Hematopoietic multipotent progenitor cell (in vitro differentiated cells): ENCODE measurements around the gene MAP1LC3A. TPM values are rescaled to one million over a fixed set of nuclear protein-coding genes. Genes with fewer than 3 reads are reported as not detected.

Experiments
- DNase-seq, 3 donors: peaks; one replicate each; pipeline ENCODE4 v3.0.0-alpha.2; 2011 to 2015; ENCODE audit warnings: low read depth in 2 of 3, low spot score in 2 of 3
- total RNA-seq: library from RNA; depleted of rRNA; stranded (reverse); fragments of >200 nt; gene quantifications from one replicate; pipeline ENCODE4 v1.2.3, GENCODE V29; 2012

The MAP1LC3A gene
- total RNA-seq, 1 donor = 5.1 TPM

- DNase-seq = no peak
Observed at GRCh38 chr20:34528921-34529297, 29.6 kb upstream of the MAP1LC3A start.

GRCh38 chr20:34529742-34530141 is 28.8 kb upstream of the MAP1LC3A start:
- no peak for DNase-seq

- no peak for DNase-seq
Observed at GRCh38 chr20:34530342-34530741, 28.2 kb upstream of the MAP1LC3A start.

GRCh38 chr20:34531608-34532265 is 26.8 kb upstream of the MAP1LC3A start:
- no peak for DNase-seq

- no peak for DNase-seq
Observed at GRCh38 chr20:34532320-34532719, 26.2 kb upstream of the MAP1LC3A start.

- DNase-seq = no peak
Observed at GRCh38 chr20:34532756-34533155, 25.8 kb upstream of the MAP1LC3A start.

GRCh38 chr20:34534391-34535165 is 23.9 kb upstream of the MAP1LC3A start:
- no peak for DNase-seq

GRCh38 chr20:34535301-34535840 is 23.1 kb upstream of the MAP1LC3A start:
- DNase-seq = no peak

- DNase-seq = no peak
Observed at GRCh38 chr20:34535857-34536256, 22.7 kb upstream of the MAP1LC3A start.

GRCh38 chr20:34536798-34537394 is 21.6 kb upstream of the MAP1LC3A start:
- DNase-seq = peak in 1 of 3 donors; percentile 52

GRCh38 chr20:34537651-34538050 is 20.9 kb upstream of the MAP1LC3A start:
- DNase-seq = no peak

GRCh38 chr20:34538671-34539123 is 19.8 kb upstream of the MAP1LC3A start:
- peak in 2 of 3 donors; percentile 47 to 58 for DNase-seq

GRCh38 chr20:34539756-34540155 is 18.8 kb upstream of the MAP1LC3A start:
- DNase-seq = no peak

GRCh38 chr20:34540596-34541263 is 17.8 kb upstream of the MAP1LC3A start:
- no peak for DNase-seq

GRCh38 chr20:34541264-34541901 is 17.1 kb upstream of the MAP1LC3A start:
- no peak for DNase-seq

- DNase-seq = no peak
Observed at GRCh38 chr20:34541917-34542316, 16.6 kb upstream of the MAP1LC3A start.

- no peak for DNase-seq
Observed at GRCh38 chr20:34542439-34542838, 16.1 kb upstream of the MAP1LC3A start.

GRCh38 chr20:34543463-34544056 is 15.0 kb upstream of the MAP1LC3A start:
- DNase-seq = no peak

- peak in 2 of 3 donors; percentile 25 to 51 for DNase-seq
Observed at GRCh38 chr20:34544109-34544796, 14.3 kb upstream of the MAP1LC3A start.
